Peyer's patch (tissue), 4 donors: ENCODE data around the gene MASP2. TPM values are rescaled to one million over a fixed set of nuclear protein-coding genes. Genes with fewer than 3 reads are reported as not detected.

ENCODE experiments used
- DNase-seq, 3 donors: peaks; one replicate each; pipeline ENCODE4 v3.0.0-alpha.2; 2017 to 2019
- H3K27ac ChIP-seq, 4 donors: fragments of 200-600 bp; sonication (generic); one replicate each; pipeline ENCODE4 v1.5.1; 2016 to 2019
- H3K27me3 ChIP-seq, 2 donors: fragments of 200-600 bp; sonication (generic); one replicate each; pipeline ENCODE4 v1.5.1; 2019
- H3K36me3 ChIP-seq, 3 donors: fragments of 200-600 bp; sonication (generic); one replicate each; pipeline ENCODE4 v1.5.1; 2016 to 2019
- H3K4me1 ChIP-seq, 4 donors: fragments of 200-600 bp; sonication (generic); one replicate each; pipeline ENCODE4 v1.5.1; 2016 to 2019
- H3K4me3 ChIP-seq, 4 donors: fragments of 200-600 bp; sonication (generic); 1 replicate in 3 of 4; 2 replicates in 1 of 4; pipeline ENCODE4 v1.5.1; 2016 to 2019; ENCODE audit warnings: mild to moderate bottlenecking in 1 of 4
- H3K9me3 ChIP-seq, 4 donors: fragments of 200-600 bp; sonication (generic); one replicate each; pipeline ENCODE4 v1.5.1; 2016 to 2019; ENCODE audit warnings: mild to moderate bottlenecking in 1 of 4
- POLR2A ChIP-seq, 2 donors: fragments of 450-650 bp; IDR thresholded peaks; one replicate each; pipeline ENCODE4 v1.5.1; 2017; ENCODE audit warnings: antibody characterized with exemption in 2 of 2, mild to moderate bottlenecking in 2 of 2, moderate library complexity in 2 of 2
- total RNA-seq, 4 donors: library from RNA; depleted of rRNA; stranded (reverse); fragments of >200 nt; gene quantifications; one replicate each; pipeline ENCODE4 v1.1.0, GENCODE V29; 2016
- TF ChIP-seq, protein P1 (sequence below), 6 experiments: fragments of 450-650 bp in 4 of 6; fragments of 200-600 bp in 2 of 6; sonication (generic) in 1 of 6; IDR thresholded peaks; one replicate each; pipeline ENCODE4 v1.5.1; 2017 to 2019; ENCODE audit warnings: antibody characterized with exemption in 6 of 6, mild to moderate bottlenecking in 3 of 6, moderate library complexity in 1 of 6

The MASP2 gene
- total RNA-seq, 4 donors from 2014 or later, result not detected

DNA sequence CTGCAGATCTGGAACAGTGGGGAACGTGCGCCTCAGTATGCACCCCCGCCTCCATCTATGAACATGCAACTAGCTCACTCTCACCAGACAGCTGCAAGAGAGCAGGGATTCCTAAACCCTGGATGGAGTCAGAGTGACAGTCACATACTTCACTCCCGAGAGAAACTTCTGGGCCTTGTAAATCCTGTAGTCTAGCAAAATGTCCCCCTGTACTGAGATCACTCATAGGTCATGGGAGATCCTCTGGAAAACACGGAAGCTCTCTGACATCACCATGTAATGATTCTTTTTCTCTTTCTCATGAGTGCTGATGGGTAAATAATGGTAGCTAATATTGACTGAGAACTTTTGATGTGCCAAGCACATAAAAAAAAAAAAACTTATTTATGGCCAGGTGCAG lies 57.9 kb downstream of the MASP2 start:
- H3K4me1 ChIP-seq, result no peaks in the 10 kb centered on the region
- H3K4me3 ChIP-seq, result no peak overlapping the region
- no peak overlapping the region for H3K27ac ChIP-seq
- DNase-seq, result no peak
- H3K36me3 ChIP-seq, result no peaks in the 10 kb centered on the region
- TF ChIP-seq, protein P1, sequence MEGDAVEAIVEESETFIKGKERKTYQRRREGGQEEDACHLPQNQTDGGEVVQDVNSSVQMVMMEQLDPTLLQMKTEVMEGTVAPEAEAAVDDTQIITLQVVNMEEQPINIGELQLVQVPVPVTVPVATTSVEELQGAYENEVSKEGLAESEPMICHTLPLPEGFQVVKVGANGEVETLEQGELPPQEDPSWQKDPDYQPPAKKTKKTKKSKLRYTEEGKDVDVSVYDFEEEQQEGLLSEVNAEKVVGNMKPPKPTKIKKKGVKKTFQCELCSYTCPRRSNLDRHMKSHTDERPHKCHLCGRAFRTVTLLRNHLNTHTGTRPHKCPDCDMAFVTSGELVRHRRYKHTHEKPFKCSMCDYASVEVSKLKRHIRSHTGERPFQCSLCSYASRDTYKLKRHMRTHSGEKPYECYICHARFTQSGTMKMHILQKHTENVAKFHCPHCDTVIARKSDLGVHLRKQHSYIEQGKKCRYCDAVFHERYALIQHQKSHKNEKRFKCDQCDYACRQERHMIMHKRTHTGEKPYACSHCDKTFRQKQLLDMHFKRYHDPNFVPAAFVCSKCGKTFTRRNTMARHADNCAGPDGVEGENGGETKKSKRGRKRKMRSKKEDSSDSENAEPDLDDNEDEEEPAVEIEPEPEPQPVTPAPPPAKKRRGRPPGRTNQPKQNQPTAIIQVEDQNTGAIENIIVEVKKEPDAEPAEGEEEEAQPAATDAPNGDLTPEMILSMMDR (IDR thresholded peaks at IDR 0.05), result no peak
- TF ChIP-seq POLR2A (IDR thresholded peaks at IDR 0.05), result no peak
- H3K9me3 ChIP-seq, result no peaks in the 10 kb centered on the region
- no peaks in the 10 kb centered on the region for H3K27me3 ChIP-seq

DNA sequence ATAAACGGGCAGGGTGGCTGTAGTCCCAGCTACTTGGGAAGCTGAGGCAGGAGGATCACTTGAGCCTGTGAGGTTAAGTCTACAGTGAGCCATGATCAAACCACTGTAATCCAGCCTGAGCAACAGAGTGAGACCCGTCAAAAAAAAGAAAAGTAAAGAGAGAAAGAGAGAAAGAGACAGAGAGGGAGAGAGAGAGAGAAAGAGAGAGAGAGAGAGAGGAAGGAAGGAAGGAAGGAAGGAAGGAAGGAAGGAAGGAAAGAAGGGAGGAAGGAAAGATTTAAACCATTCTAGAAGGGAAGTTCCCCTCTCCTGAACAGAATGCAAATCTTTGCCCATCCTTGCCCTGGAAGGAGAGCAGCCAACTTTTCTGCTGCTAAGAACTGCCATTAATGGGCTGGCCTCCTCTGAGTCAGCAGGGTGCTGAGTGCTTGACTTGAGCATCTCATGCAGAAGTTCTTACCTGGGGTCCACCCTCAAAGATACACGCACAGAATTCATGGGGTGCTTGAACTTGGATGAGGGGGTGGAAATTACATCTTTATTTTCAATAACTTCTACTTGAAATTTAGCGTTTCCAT lies 59.1 kb downstream of the MASP2 start:
- DNase-seq, result no peak
- H3K27ac ChIP-seq, result no peak overlapping the region
- no peaks in the 10 kb centered on the region for H3K27me3 ChIP-seq
- H3K4me1 ChIP-seq, result no peaks in the 10 kb centered on the region
- TF ChIP-seq, protein P1 (IDR thresholded peaks at IDR 0.05), result no peak
- no peak for TF ChIP-seq POLR2A (IDR thresholded peaks at IDR 0.05)
- H3K4me3 ChIP-seq, result no peak overlapping the region
- H3K9me3 ChIP-seq, result no peaks in the 10 kb centered on the region
- no peaks in the 10 kb centered on the region for H3K36me3 ChIP-seq

DNA sequence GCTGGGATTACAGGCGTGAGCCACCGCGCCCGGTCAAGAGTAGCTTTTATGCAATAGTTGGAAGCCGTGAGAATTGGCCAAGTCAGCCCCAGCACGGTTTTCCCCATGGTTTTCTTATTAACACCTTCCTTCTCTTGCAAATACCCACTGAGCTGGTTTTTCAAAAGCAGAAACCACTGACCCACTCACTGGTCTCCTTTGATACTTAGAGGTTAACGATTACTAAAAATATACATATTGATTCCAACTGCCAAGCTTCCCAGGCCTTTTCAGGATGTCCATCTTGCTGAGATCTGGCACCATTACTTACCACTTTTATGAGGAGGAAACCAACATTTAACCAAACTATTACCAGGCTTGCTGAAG lies 60.5 kb downstream of the MASP2 start:
- H3K27ac ChIP-seq, result no peak overlapping the region
- H3K4me1 ChIP-seq, result no peaks in the 10 kb centered on the region
- no peak overlapping the region for H3K4me3 ChIP-seq
- TF ChIP-seq POLR2A (IDR thresholded peaks at IDR 0.05), result no peak
- TF ChIP-seq, protein P1 (IDR thresholded peaks at IDR 0.05), result no peak
- no peak for DNase-seq
- no peaks in the 10 kb centered on the region for H3K9me3 ChIP-seq
- H3K36me3 ChIP-seq, result no peaks in the 10 kb centered on the region
- H3K27me3 ChIP-seq, result no peaks in the 10 kb centered on the region

DNA sequence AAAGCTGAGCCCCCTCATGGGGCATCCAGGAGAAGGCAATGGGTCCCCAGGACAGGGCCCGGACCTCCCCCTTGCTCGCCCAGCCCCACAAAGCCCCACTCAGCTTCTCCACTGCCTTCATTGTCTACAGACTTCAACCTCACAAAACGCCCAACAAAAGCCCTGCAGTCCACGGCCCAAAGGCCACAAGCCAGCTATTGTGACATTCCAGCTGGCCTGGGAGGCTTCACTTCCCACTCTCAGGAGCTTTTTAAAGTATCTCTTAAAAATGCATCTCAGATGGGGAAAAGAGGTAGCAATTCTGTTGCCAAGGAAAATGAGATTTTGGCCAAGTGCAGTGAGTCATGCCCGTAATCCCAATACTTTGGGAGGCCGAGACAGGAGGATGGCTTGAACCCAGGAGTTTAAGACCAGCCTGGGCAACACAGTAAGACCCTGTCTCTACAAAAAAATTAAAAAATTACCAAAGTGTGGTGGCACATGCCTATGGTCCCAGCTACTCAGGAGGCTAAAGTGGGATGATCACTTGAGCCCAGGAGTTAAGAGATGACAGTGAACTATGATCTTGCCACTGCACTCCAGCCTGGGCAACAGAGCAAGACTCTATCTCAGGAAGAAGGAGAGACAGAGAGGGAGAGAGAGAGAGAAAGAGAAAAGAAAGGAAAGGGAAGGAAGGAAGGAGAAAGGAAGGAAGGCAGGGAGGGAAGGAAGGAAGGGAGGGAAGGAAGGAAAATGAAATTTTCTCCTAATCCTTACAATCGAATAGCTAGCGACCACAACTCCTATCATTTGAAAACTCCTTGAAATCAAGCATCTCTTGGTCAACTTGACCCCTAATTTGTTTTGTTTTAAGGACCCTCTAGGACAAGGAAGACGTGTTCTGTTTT lies 66.0 kb downstream of the MASP2 start:
- no peak overlapping the region for H3K4me3 ChIP-seq
- H3K9me3 ChIP-seq, result no peaks in the 10 kb centered on the region
- H3K4me1 ChIP-seq, result peaks cover 0 to 18% (median 0%) of the 10 kb centered on the region in 4 donors
- TF ChIP-seq, protein P1 (IDR thresholded peaks at IDR 0.05), result no peak
- TF ChIP-seq POLR2A (IDR thresholded peaks at IDR 0.05), result no peak
- no peak for DNase-seq
- H3K36me3 ChIP-seq, result no peaks in the 10 kb centered on the region
- H3K27me3 ChIP-seq, result no peaks in the 10 kb centered on the region
- peak overlapping the region in 1 of 4 donors; percentile 56 for H3K27ac ChIP-seq

DNA sequence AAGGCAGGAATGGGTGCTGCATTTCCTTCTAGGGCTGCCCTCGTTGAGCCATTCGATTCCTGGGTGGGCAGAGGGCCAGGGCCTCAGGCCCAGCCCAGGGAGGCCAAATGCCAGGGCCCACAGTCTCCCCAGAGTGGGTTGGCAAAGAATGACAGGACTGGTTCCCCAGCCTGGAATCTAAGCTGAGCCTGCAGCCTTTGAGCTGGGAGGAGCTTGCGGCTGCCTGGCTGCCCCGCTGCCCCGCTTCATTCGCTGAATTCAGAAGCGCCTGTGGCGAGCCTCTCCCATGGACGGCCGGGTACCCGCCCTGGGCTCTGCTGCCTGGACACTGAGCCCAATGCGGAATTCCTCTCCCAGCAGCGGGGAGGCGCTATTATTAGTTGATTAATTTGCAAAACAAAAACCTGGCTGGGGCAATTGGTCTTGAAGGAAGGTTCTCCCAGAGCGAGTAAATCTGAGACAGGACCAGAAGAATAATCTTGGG lies 66.9 kb downstream of the MASP2 start:
- Histone ChIP-seq H3K4me1 (peaks cover 0 to 22% (median 0%) of the 10 kb centered on the region in 4 donors), H3K36me3 (no peaks in the 10 kb centered on the region), H3K27ac (peak overlapping the region in 2 of 4 donors; percentile 30 to 56), H3K27me3 (no peaks in the 10 kb centered on the region), H3K4me3 (peak overlapping the region in 2 of 4 donors; percentile 25 to 28), H3K9me3 (no peaks in the 10 kb centered on the region)
- TF ChIP-seq, protein P1 (IDR thresholded peaks at IDR 0.05), result peak in 3 of 6 experiments; percentile 33 to 49 (median 49)
- TF ChIP-seq POLR2A (IDR thresholded peaks at IDR 0.05), result no peak
- peak in 2 of 3 donors; percentile 83 to 84 for DNase-seq
